ENCODE measurements around the gene CYP2F1.

- TF ChIP-seq RAD21 (IDR thresholded peaks at IDR 0.05; ENCODE audit: low read depth) = no peak
- TF ChIP-seq TAF1 (IDR thresholded peaks at IDR 0.05; ENCODE audit: low read depth) = no peak
- TF ChIP-seq, protein P1, sequence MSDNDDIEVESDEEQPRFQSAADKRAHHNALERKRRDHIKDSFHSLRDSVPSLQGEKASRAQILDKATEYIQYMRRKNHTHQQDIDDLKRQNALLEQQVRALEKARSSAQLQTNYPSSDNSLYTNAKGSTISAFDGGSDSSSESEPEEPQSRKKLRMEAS (IDR thresholded peaks at IDR 0.05) = no peak
Observed at GRCh38 chr19:41136636-41137455, 22.6 kb downstream of the CYP2F1 start.
